Measurements from ENCODE around the gene MBOAT1.
"Not testable (repeated sequence)": the region's sequence is repeated elsewhere in the genome, so short reads cannot be mapped to it uniquely, and the experiment has no call there.

The MBOAT1 gene

DNA sequence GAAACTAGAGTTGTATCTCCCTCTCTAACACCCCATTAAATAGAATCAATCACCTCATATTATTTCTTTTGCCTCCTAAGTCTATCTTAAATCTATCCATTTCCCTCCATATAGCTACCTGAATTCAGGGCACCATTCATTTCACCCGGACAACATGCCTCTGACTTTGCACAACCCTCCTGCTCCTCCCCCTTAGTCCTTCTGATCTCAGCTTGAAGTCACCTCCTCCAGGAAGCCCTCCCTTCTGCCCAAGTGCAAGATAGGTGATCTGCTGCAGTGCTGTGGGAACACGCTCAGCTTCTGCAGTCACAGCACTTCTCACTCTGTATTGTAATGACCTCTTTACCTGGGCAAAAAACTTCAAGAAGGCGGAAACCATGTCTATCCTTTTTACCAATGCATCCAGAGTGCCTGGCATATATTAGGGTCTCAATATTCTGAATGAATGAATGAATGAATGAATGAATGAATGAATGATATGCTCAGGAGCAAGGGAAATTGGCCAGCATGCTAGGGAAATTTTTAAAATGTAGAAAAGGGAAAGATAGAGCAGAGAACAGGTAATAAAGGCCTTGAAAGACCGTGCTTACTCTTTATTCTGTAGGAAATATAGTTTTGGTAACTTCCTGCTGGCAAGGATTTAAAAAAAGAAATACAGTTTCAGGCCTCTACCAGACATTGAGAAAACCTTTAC lies 41.7 kb downstream of the MBOAT1 start:
- ATAC-seq, result no peak
- no peak for DNase-seq

DNA sequence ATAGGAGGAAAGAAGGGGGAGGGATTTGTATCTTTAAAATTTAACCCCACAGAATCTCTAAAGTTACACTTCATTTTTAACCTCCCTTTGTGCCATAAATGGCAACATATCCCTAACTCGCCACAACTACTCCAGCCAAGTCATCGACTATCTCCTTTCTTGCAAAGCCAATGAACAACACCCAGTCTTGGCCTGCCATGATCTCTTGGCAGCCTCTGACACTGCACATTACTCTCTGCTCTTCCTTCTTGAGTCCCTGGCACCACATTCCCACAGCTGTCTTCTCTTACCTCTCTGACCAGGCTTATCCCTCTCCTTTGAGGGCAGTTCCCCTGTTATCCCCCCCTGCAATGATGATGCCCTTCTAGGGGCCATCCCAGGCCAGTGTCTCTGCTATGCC lies 42.5 kb downstream of the MBOAT1 start:
- DNase-seq (no peak), ATAC-seq (no peak)

DNA sequence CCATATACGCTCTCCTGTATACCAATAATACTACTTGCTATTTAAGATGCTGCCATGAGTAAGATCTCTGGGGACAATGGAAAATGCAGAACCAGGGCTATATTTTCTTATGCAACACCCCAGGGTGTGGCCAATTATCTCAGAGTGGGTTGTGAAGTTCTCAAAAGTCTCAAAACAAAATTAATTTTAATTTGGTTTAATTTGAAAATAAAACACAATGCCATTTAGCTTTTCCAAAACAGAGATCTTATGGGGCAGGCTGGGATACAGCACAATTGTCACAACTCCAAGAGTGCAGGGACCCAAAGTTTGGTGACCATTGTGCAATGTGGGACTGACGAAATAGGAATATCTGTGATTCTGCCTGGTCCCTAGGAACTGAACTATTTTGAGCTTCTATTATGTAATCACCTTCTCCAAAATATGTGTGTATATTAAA lies 43.1 kb downstream of the MBOAT1 start:
- DNase-seq, result no peak
- no peak for ATAC-seq

DNA sequence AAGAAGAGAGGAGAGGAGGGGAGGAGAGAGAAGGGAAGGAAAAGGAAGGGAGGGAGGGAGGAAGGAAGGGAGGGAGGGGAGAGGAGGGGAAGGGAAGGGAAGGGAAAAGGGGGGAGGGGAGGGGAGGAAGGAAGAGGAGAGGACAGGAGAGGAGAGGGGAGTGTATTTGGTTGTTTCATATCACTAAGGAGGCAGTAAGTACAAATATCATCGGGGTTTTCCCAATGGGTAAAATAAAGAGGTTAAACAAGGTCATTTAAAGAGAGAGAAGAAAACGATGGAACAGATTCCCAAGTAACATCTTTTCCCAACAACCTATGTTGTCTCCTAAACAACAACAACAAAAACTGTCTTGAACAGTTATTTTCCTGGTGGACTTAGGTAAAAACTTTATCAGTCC lies 43.6 kb downstream of the MBOAT1 start:
- no peak for DNase-seq

DNA sequence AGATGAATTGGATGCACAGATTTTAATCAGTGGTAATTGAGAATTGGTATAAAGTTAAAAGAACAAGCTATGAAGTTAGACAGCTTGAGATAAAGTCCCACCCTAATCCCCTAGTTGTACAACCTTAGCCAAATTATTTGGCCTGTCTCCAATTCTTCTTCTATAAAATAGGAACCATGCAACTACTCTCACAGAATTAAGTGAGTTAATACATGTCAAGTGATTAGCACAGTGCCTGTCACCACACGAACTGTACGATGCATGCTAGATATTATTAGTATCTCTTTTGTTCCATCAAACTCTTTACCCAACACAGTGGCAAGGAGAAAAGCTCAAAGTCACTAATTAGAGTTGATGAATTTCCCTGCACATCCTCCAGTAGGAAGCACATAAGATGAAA lies 44.7 kb downstream of the MBOAT1 start:
- ATAC-seq, result no peak
- DNase-seq, result no peak

More for the DNA sequence above, 43.6 kb downstream of the MBOAT1 start:
- ATAC-seq, result no peak

DNA sequence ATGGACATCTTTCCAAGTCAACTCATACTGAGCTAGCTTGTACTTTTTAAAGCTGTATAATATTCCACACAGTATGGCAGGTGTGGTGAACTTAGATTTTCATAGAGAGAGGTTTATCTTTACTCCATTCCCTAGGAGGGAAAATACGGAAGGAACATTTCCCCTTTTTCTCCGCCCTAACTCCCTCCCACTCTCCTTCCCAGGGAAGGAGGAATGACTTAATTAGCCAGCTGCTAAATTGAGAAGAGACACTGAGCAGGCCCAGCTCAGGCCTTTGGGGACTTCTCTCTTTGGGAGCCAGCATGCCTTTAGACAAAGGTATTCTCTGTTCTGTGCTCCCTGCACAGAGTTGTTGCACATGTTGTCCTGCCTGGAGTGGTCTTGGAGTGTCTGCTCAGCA lies 46.1 kb downstream of the MBOAT1 start:
- no peak for ATAC-seq
- DNase-seq, result no peak

DNA sequence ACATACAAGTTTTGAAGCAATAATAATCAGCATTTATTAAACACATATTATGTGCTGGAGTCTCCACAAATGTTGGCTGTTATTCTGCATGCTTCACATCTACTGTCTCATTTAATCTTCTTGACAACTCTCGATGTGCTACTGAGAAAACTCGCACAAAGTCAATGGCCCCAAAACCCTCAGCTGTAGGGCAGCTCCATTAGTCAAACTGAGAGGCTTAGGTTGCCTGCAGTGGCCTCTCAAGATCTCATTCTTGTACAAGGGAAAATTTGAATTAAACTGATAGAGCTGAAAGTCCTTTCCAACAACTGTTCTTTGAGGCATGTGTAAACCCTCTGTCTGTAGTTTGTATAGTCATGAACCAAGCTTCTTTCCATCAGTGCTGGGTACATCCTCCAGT lies 49.8 kb downstream of the MBOAT1 start:
- ATAC-seq (no peak), DNase-seq (no peak)

DNA sequence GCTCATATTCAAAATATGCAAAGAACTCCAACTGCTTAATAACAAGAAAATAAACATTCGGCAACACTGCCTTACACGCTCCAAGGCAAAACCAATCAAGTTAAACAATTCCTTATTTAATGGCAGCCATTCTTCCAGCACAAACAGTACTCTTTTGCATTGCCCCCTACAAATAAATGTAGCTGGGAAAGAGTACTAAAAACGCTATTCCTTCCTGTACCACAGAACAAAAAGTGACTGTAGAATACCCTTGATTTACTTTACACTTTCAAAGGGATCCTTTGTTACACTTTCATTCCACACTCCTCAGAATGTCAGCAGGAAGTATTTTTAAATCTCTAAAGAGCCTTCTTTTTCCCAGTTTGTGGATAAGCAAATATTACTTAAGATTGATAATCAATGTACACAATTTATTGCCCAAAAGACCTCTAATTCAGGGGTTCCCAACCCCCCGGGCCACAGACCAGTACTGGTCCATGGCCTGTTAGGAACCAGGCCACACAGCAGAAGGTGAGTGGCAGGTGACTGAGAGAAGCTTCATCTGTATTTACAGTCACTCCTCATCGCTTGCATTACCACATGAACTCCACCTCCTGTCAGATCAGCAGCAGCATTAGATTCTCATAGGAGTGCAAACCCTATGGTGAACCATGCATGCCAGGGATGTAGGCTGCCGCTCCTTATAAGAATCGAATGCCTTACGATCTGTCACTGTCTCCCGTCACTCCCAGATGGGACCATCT lies 51.6 kb downstream of the MBOAT1 start:
- ATAC-seq (no peak), DNase-seq (no peak)

DNA sequence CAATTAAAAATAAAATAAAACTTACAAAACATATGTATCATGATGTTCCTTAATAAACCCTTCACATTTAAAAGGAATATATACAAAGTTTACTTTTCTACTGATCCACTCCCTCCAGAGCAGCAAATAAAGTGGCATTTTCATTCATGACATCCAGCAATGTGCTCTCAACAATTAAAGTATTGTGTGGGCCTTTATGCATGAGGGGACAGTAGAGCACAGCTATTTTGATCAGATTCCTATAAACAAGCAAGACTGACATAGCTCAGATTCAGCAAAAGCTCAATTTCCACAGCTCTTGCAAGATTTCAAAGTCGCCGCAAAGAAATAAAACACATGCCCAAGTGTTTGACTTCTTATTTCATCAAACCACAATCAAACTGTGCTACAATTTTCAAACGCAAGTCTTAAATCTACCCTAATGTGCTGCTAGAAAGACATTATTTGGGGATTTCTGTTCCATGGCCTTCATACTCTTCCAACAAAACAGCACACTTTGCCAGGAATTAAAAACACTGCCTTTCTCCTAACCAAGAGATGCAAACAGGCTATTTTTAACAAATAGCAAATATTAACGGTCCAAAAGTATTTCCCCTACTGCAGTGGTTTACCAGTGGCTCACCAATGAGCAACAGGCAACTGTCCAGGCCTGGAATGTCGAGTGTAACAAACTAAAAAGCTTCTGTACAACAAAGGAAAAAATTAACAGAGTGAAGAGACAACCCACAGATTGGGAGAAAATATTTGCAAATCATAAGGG lies 52.3 kb downstream of the MBOAT1 start:
- no peak for ATAC-seq
- no peak for DNase-seq

DNA sequence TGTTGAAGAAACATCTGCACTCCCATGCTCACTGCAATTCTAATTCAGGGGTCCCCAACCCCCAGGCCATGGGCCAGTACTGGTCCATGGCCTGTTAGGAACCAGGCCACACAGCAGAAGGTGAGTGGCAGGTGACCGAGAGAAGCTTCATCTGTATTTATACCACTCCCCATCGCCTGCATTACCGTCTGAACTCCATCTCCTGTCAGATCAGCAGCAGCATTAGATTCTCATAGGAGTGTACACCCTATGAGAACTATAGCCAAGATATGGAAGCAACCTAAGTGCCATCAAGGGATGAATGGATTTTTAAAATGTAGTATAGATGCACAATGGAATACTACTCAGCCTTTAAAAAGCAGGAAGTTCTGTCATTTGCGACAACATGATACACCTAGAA lies 53.2 kb downstream of the MBOAT1 start:
- DNase-seq, result no peak
- ATAC-seq, result no peak

DNA sequence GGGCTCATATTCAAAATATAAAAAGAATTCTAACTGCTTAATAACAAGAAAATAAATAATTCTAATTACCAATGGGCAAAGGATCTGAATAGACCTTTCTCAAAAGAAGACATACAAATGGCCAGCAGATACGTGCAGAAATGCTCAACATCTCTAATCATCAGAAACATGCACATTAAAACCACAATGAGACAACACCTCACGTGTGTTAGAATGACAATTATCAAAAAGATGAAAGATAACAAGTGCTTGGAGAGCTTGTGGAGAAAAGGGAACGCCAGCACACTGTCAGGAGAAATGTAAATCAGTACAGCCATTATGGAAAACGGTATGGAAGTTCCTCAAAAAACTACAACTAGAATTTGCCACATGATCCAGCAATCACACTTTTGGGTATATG lies 53.6 kb downstream of the MBOAT1 start:
- DNase-seq (no peak), ATAC-seq (no peak)

DNA sequence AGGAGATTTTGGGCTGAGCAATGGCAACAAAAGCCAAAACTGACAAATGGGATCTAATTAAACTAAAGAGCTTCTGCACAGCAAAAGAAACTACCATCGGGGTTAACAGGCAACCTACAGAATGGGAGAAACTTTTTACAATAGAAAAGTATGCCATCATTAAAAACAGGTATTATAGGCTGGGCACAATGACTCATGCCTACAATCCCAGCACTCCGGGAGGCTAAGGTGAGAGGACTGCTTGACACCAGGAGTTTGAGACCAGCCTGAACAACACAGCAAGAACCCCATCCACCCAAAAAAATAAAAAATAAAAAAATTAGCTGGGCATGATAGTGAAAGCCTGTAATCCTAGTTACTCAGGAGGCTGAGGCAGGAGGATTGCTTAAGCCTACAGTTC lies 55.4 kb downstream of the MBOAT1 start:
- ATAC-seq (no peak), DNase-seq (no peak)

DNA sequence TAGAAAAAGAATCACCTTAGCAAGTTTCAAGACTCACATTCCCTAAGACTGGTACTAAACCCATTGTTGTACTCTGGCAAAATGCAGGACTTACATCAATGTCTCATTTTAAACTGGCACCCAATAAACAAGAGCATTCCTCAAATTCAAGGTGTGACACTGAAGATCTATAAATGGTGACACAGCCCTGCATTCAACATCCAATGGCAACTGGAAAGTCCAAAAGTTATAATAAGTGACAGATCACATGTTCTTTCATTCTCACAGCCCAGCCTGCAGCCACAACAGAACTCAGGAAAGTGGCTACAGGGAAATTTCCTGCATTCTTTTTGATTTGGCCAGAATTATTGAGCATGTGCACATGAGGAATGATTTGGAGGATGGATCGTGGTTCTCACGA lies 57.5 kb downstream of the MBOAT1 start:
- DNase-seq (no peak), ATAC-seq (no peak)

DNA sequence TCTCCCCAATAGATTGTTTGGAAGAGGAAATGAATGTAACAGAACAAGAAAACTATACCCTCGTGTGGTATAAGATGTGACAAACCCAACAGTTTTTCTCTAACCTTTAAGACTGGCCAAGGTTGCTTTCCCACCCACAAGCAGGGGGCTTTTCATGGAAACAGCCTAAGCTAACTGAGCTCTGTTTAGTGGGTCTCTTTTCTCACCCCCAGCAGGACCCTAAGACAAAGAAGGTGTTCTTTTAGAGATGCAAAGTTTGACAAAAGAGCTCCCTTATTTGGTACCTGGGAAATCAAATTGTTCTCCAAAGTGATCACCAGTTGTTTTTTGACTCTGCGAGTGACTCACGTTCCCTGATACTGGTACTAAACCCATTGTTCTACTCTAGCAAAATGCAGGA lies 59.1 kb downstream of the MBOAT1 start:
- DNase-seq, result no peak
- ATAC-seq, result no peak

DNA sequence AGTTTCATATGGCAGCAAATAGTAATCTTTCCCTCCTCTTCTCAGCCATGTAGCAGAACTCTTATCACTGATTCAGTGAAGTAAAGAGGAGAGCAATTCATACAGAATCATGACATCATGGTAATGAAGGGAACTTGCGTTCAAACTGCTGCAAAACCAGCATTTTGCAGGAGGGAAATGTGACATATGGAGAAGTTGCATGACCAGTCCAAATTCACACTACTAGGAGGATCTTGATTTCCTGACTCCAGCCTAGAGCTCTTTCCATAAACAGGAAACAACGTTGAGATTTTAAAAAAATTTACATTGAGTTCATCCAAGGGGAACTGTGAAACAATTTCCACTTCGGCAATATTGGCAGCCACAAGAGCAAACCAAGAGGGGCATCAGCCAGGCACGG lies 63.8 kb downstream of the MBOAT1 start:
- DNase-seq (no peak), ATAC-seq (no peak)

DNA sequence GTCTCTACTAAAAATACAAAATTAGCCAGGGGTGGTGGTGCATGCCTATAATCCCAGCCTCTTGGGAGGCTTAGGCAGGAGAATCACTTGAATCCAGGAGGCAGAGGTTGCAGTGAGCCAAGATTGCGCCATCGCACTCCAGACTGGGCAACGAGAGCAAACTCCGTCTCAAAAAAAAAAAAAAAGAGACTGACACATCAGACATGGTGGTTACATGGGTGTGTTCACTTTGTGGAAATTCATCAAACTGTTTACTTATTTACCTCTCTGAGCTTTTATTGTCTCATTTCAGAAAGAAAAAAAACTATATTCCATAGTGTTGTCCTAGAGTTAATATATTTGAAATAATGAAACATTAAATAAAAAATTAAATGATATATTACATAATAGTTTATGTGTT lies 64.8 kb downstream of the MBOAT1 start:
- no peak for DNase-seq

DNA sequence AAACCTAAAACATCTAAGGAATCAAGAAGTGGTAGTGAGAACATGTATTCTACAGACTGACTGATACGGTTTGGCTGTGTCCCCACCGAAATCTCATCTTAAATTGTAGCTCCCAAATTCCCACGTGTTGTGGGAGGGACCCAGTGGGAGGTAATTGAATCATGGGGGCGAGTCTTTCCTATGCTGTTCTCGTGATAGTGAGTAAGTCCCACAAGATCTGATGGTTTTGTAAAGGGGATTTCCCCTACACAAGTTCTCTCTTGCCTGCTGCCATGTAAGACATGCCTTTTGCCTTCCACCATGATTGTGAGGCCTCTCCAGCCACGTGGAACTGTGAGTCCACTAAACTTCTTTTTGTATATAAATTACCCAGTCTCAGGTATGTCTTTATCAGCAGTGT lies 65.4 kb downstream of the MBOAT1 start:
- ATAC-seq, DNase-seq: not testable (repeated sequence)

More for the DNA sequence above, 64.8 kb downstream of the MBOAT1 start:
- ATAC-seq, result no peak

DNA sequence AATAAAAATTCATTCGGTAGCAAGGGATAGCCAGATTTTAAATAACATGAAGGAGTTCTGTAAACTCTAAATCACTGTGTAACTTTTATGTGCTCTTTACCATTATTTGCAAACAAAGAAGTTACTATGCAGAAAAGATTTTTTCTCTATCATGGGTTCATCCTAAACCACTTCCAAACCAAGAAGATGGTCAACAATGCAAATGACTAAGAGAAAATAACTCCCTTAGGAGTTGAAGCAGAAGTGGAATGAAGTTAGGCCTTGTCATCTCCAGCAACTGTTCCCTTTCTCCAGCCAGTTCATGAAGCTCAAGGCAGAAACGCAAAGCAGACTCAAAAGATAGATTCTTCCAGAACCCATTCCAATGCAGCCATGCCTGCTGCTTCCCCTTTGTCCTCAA lies 66.0 kb downstream of the MBOAT1 start:
- no peak for ATAC-seq

DNA sequence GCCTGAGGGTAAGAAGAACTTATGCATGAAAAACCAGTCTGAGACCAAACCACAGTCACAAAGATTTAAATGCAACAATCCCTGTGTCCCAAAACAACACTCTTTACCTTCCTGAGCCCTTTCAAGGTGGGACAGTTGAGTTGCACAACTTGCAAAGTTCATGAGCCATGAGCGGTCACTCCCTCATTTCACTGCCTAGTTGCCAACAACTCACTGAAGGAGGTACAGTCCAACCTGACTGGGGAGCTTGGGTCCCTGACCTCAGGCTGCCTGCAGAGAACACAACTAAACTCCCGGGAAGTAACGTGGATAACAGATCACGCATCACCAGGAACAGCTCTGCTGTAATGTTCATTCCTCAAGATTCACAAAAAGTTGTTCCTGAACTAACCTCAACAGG lies 69.4 kb downstream of the MBOAT1 start:
- no peak for DNase-seq
- ATAC-seq, result no peak

More for the DNA sequence above, 66.0 kb downstream of the MBOAT1 start:
- DNase-seq, result no peak

DNA sequence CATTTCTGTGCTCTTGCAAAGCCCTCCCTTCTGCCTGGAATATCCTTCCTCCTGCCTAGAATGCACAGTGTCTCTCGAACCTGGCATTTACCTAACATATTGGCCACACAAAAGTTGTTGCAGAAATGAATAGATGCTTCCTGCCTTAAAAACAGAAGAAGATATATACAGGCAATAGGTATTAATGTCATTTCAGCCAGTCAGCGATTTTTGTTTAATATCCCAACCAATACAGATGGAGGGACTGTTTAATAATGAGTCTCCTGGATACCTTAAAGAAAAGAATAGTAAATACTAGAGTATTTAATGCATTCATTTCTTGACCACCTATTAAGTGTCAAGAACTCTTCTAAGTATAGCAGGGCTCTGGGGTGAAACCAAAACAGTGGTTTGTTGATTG lies 70.3 kb downstream of the MBOAT1 start:
- DNase-seq, result no peak
- ATAC-seq, result no peak

DNA sequence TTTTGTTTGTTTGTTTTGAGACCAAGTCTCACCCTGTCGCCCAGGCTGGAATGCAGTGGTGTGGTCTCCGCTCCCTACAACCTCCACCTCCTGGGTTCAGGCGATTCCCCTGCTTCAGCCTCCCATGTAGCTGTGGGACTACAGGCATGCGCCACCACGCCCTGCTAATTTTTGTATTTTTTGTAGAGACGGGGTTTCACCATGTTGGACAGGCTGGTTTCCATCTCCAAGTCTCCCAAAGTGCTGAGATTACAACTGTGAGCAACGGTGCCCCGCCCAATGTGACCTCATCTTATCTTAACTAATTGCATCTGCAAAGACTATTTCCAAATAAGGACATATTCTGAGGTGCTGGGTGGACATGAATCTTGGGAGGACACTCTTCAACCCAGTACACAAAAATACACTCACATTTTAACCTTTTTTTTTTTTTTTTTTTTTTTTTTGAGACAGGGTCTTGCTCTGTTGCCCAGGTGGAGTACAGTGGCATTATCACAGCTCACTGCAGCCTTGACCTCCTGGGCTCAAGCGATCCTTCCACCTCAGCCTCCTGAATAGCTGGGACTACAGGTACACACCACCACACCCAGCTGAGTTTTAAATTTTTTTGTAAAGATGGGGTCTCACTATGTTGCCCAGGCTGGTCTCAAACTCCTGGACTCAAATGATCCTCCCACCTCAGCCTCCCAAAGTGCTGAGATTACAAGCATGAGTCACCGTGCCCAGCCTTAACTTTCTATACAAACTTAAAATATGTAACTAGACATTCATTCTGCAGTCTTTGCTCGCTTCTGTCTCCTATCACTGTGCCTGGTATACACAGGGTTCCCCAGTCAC lies 72.9 kb downstream of the MBOAT1 start:
- not testable (repeated sequence) for ATAC-seq

DNA sequence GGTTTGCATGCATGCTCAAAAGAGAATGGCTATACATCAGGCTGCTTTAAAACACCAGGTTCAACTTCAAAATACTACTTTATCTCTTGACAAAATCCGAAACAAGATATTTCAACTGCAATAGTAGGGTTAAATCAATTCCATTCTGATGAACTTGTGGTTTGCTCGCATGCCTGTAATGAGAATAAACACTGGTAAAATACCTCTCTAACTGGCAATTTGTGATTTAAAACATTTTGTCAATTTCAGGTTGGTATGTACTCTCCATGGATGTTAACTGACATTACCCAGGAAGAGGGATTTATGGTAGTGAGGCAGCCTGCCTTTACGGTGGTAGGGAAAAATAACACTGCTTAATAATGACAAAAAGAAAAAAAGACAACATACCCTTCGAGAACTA lies 74.4 kb downstream of the MBOAT1 start:
- ATAC-seq, result no peak
- no peak for DNase-seq

More for the DNA sequence above, 72.9 kb downstream of the MBOAT1 start:
- not testable (repeated sequence) for DNase-seq

Measured in stimulated activated naive CD8-positive, alpha-beta T cell treated with anti-CD3 and anti-CD28 coated beads, Interleukin-15, Interleukin-2, amounts not matched to agents 100 U/mL and 50 U/mL, for 24 hours (primary cell).